Measurements from ENCODE around the gene ARHGEF28.

DNA sequence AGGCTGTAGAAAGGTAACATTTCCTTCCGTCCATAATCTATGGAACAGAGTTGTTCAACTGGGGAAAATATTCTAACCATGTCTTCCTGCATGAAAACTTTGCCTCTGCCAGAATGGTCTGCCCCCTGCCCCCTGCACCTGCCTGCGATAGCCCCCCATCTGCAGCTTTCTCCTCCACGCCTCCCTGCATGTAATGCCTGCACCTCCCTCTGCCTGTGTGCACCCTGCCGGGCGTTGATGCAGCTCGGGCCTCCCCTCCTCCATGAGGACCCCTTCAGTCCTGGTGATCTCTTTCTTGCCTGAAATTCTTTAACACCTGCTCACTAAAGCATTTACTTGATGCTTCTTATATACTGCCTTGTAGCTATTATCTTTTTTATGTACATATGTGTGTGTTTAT lies 266.2 kb downstream of the ARHGEF28 start:
- no peak for TF ChIP-seq YEATS2 (CRISPR knock-in tag; IDR thresholded peaks at IDR 0.05; ENCODE audit: borderline replicate concordance)
- TF ChIP-seq ATAD3A (CRISPR knock-in tag; IDR thresholded peaks at IDR 0.05), result no peak
- no peak for TF ChIP-seq RAD51 (IDR thresholded peaks at IDR 0.05; ENCODE audit: borderline replicate concordance)
- TF ChIP-seq ZNF747 (CRISPR knock-in tag; IDR thresholded peaks at IDR 0.05; ENCODE audit: borderline replicate concordance), result no peak
- no peak for TF ChIP-seq ARNTL (CRISPR knock-in tag; IDR thresholded peaks at IDR 0.05)
- TF ChIP-seq EP300 (IDR thresholded peaks at IDR 0.05; ENCODE audit: low read depth in 2 of 2, low read length in 2 of 2), result no peak
- TF ChIP-seq EP300 (CRISPR knock-in tag; IDR thresholded peaks at IDR 0.05; ENCODE audit: borderline replicate concordance), result no peak
- TF ChIP-seq, protein P1, sequence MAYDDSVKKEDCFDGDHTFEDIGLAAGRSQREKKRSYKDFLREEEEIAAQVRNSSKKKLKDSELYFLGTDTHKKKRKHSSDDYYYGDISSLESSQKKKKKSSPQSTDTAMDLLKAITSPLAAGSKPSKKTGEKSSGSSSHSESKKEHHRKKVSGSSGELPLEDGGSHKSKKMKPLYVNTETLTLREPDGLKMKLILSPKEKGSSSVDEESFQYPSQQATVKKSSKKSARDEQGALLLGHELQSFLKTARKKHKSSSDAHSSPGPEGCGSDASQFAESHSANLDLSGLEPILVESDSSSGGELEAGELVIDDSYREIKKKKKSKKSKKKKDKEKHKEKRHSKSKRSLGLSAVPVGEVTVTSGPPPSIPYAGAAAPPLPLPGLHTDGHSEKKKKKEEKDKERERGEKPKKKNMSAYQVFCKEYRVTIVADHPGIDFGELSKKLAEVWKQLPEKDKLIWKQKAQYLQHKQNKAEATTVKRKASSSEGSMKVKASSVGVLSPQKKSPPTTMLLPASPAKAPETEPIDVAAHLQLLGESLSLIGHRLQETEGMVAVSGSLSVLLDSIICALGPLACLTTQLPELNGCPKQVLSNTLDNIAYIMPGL (CRISPR knock-in tag; IDR thresholded peaks at IDR 0.05; ENCODE audit: borderline replicate concordance in 1 of 2, low read depth in 1 of 2), result no peak
- no peak for TF ChIP-seq POLR2AphosphoS2 (IDR thresholded peaks at IDR 0.05; ENCODE audit: low read depth, low read length)
- no peak for TF ChIP-seq ZNF121 (CRISPR knock-in tag; IDR thresholded peaks at IDR 0.05)
